OCI-LY1 (cell line): Measurements from ENCODE around the gene CEP128.

Experiments used
- H2AFZ ChIP-seq: fragments of 200-600 bp; sonication (generic), shearing (Covaris generic); 2 replicates; pipeline ENCODE4 v1.6.0; 2014; ENCODE audit warnings: antibody characterized with exemption, mild to moderate bottlenecking, low read length
- H3F3A ChIP-seq: fragments of 200-600 bp; sonication (generic), shearing (Covaris generic); 2 replicates; pipeline ENCODE4 v1.6.0; 2014; ENCODE audit warnings: mild to moderate bottlenecking, antibody characterized with exemption, low read length, moderate library complexity; ENCODE audit not compliant: insufficient read depth
- H3K27ac ChIP-seq: fragments of 200-600 bp; sonication (generic); 2 replicates; pipeline ENCODE4 v1.5.1; 2014; ENCODE audit warnings: low read length, mixed run types, mild to moderate bottlenecking, low read depth; ENCODE audit not compliant: poor library complexity, severe bottlenecking
- H3K27me3 ChIP-seq: fragments of 200-600 bp; sonication (generic); 2 replicates; pipeline ENCODE4 v1.6.0; 2014; ENCODE audit warnings: antibody characterized with exemption, mild to moderate bottlenecking, low read length, moderate library complexity; ENCODE audit not compliant: insufficient read depth
- H3K36me3 ChIP-seq: fragments of 200-600 bp; sonication (generic); 2 replicates; pipeline ENCODE4 v1.6.1; 2014; ENCODE audit warnings: mild to moderate bottlenecking, antibody characterized with exemption, low read length, moderate library complexity, mixed read lengths; ENCODE audit not compliant: insufficient read depth
- H3K4me1 ChIP-seq: fragments of 200-600 bp; sonication (generic); 2 replicates; pipeline ENCODE4 v1.5.1; 2014; ENCODE audit warnings: mild to moderate bottlenecking, low read length, moderate library complexity; ENCODE audit not compliant: insufficient read depth, severe bottlenecking
- H3K4me2 ChIP-seq: fragments of 200-600 bp; sonication (generic), shearing (Covaris generic); 2 replicates; pipeline ENCODE4 v1.6.1; 2014; ENCODE audit warnings: low read length
- H3K4me3 ChIP-seq: fragments of 200-600 bp; sonication (generic); 2 replicates; pipeline ENCODE4 v1.5.1; 2014; ENCODE audit warnings: low read length, low read depth, mild to moderate bottlenecking, mixed read lengths; ENCODE audit not compliant: poor library complexity, severe bottlenecking
- H3K79me2 ChIP-seq: fragments of 200-600 bp; shearing (Covaris generic); 2 replicates; pipeline ENCODE4 v1.6.1; 2016; ENCODE audit warnings: mixed run types, low read length, mixed read lengths; ENCODE audit not compliant: insufficient read depth
- H3K9ac ChIP-seq: fragments of 200-600 bp; sonication (generic), shearing (Covaris generic); 2 replicates; pipeline ENCODE4 v1.6.1; 2014; ENCODE audit warnings: mild to moderate bottlenecking, low read length, mixed read lengths
- H3K9me2 ChIP-seq: fragments of 200-600 bp; sonication (generic), shearing (Covaris generic); 2 replicates; pipeline ENCODE4 v1.6.1; 2014; ENCODE audit warnings: low read depth, mild to moderate bottlenecking, low read length, mixed read lengths
- H3K9me3 ChIP-seq: fragments of 200-600 bp; shearing (Covaris generic); 2 replicates; pipeline ENCODE4 v1.6.1; 2014; ENCODE audit warnings: low read length, mixed read lengths
- H4K20me1 ChIP-seq: fragments of 200-600 bp; sonication (generic), shearing (Covaris generic); 2 replicates; pipeline ENCODE4 v1.6.0; 2016; ENCODE audit warnings: mild to moderate bottlenecking, low read length; ENCODE audit not compliant: insufficient read depth
- EZH2 ChIP-seq: fragments of 200-600 bp; sonication (generic), shearing (Covaris generic); IDR thresholded peaks from 2 replicates; pipeline ENCODE4 v1.8.0; 2017; ENCODE audit warnings: borderline replicate concordance, mixed run types, mild to moderate bottlenecking, antibody characterized with exemption, low read length, moderate library complexity, mixed read lengths
- TF ChIP-seq, protein P1 (sequence below): fragments of 200-600 bp; sonication (generic), shearing (Covaris generic); IDR thresholded peaks from 2 replicates; pipeline ENCODE4 v1.5.1; 2017; ENCODE audit warnings: mild to moderate bottlenecking, antibody characterized with exemption, low read length, moderate library complexity, mixed read lengths

The CEP128 gene

GRCh38 chr14:80615831-80616230, 325.7 kb downstream of the CEP128 start:
- Histone ChIP-seq H3K9ac (no peak overlapping the region), H3K4me3 (no peak overlapping the region)

GRCh38 chr14:80609055-80609454, 332.5 kb downstream of the CEP128 start:
- Histone ChIP-seq H2AFZ (no peak overlapping the region), H3K9me2 (no peaks in the 10 kb centered on the region), H3K9me3 (no peaks in the 10 kb centered on the region), H3K9ac (no peak overlapping the region), H3K36me3 (no peaks in the 10 kb centered on the region), H3K4me3 (no peak overlapping the region), H3K27me3 (no peaks in the 10 kb centered on the region), H3K4me2 (no peak overlapping the region), H3K79me2 (no peaks in the 10 kb centered on the region), H3F3A (no peaks in the 10 kb centered on the region), H3K4me1 (no peaks in the 10 kb centered on the region), H3K27ac (no peak overlapping the region), H4K20me1 (no peaks in the 10 kb centered on the region)
- TF ChIP-seq EZH2: no peak
- TF ChIP-seq, protein P1, sequence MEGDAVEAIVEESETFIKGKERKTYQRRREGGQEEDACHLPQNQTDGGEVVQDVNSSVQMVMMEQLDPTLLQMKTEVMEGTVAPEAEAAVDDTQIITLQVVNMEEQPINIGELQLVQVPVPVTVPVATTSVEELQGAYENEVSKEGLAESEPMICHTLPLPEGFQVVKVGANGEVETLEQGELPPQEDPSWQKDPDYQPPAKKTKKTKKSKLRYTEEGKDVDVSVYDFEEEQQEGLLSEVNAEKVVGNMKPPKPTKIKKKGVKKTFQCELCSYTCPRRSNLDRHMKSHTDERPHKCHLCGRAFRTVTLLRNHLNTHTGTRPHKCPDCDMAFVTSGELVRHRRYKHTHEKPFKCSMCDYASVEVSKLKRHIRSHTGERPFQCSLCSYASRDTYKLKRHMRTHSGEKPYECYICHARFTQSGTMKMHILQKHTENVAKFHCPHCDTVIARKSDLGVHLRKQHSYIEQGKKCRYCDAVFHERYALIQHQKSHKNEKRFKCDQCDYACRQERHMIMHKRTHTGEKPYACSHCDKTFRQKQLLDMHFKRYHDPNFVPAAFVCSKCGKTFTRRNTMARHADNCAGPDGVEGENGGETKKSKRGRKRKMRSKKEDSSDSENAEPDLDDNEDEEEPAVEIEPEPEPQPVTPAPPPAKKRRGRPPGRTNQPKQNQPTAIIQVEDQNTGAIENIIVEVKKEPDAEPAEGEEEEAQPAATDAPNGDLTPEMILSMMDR: no peak

More at GRCh38 chr14:80615831-80616230, 325.7 kb downstream of the CEP128 start:
- TF ChIP-seq, protein P1: no peak
- TF ChIP-seq EZH2: no peak
- H3K27ac ChIP-seq: no peak overlapping the region
- H3K36me3 ChIP-seq: no peaks in the 10 kb centered on the region
- no peaks in the 10 kb centered on the region for H3K79me2 ChIP-seq
- H3F3A ChIP-seq: no peaks in the 10 kb centered on the region
- no peaks in the 10 kb centered on the region for H3K9me3 ChIP-seq
- H3K27me3 ChIP-seq: no peaks in the 10 kb centered on the region
- H3K9me2 ChIP-seq: no peaks in the 10 kb centered on the region
- no peak overlapping the region for H3K4me2 ChIP-seq
- H3K4me1 ChIP-seq: no peaks in the 10 kb centered on the region
- H4K20me1 ChIP-seq: no peaks in the 10 kb centered on the region
- H2AFZ ChIP-seq: no peak overlapping the region

GRCh38 chr14:80608563-80608962, 333.0 kb downstream of the CEP128 start:
- H3K27me3 ChIP-seq: no peaks in the 10 kb centered on the region
- no peaks in the 10 kb centered on the region for H3K4me1 ChIP-seq
- H3K27ac ChIP-seq: no peak overlapping the region
- H3K79me2 ChIP-seq: no peaks in the 10 kb centered on the region
- H3K9ac ChIP-seq: no peak overlapping the region
- no peaks in the 10 kb centered on the region for H3F3A ChIP-seq
- H3K9me3 ChIP-seq: no peaks in the 10 kb centered on the region
- H3K4me2 ChIP-seq: no peak overlapping the region
- H3K36me3 ChIP-seq: no peaks in the 10 kb centered on the region
- no peaks in the 10 kb centered on the region for H3K9me2 ChIP-seq
- H4K20me1 ChIP-seq: no peaks in the 10 kb centered on the region
- TF ChIP-seq, protein P1: no peak
- no peak for TF ChIP-seq EZH2
- H3K4me3 ChIP-seq: no peak overlapping the region
- no peak overlapping the region for H2AFZ ChIP-seq
